Astrocyte (in vitro differentiated cells and primary cell): ENCODE results near the gene ELMO3. TPM values are rescaled to one million over a fixed set of nuclear protein-coding genes. Genes with fewer than 3 reads are reported as not detected.

ENCODE experiments used
- DNase-seq: peaks from one replicate; pipeline ENCODE4 v3.0.0-alpha.2; 2010; ENCODE audit warnings: low read depth
- FAIRE-seq: peaks from 2 replicates; lab custom pipeline; 2011; peaks lifted over from hg19 to GRCh38; lab: Jason Lieb, UNC
- H2AFZ ChIP-seq: 2 replicates; pipeline ENCODE4 v1.6.0; 2012; ENCODE audit warnings: low read depth, low read length, inconsistent platforms
- H3K27ac ChIP-seq: 2 replicates; pipeline ENCODE4 v1.5.1; 2011; ENCODE audit warnings: low read depth, low read length, inconsistent platforms
- H3K27me3 ChIP-seq: 2 replicates; pipeline ENCODE4 v1.6.0; 2011; ENCODE audit warnings: low read length, inconsistent platforms; ENCODE audit not compliant: insufficient read depth
- H3K36me3 ChIP-seq: 2 replicates; pipeline ENCODE4 v1.5.1; 2011; ENCODE audit warnings: low read length, inconsistent platforms; ENCODE audit not compliant: insufficient read depth
- H3K4me1 ChIP-seq: 2 replicates; pipeline ENCODE4 v1.5.1; 2011; ENCODE audit warnings: low read length, inconsistent platforms; ENCODE audit not compliant: insufficient read depth
- H3K4me2 ChIP-seq: 2 replicates; pipeline ENCODE4 v1.6.0; 2012; ENCODE audit warnings: low read length, inconsistent platforms
- H3K4me3 ChIP-seq: 2 replicates; pipeline ENCODE4 v1.5.1; 2011; ENCODE audit warnings: low read depth, mild to moderate bottlenecking, low read length, inconsistent platforms; ENCODE audit not compliant: insufficient read depth
- H3K79me2 ChIP-seq: 2 replicates; pipeline ENCODE4 v1.6.0; 2012; ENCODE audit warnings: mild to moderate bottlenecking, low read length, inconsistent platforms; ENCODE audit not compliant: insufficient read depth
- H3K9ac ChIP-seq: 2 replicates; pipeline ENCODE4 v1.6.0; 2012; ENCODE audit warnings: mild to moderate bottlenecking, low read length, inconsistent platforms
- H3K9me3 ChIP-seq: 2 replicates; pipeline ENCODE4 v1.5.1; 2012; ENCODE audit warnings: low read depth, mild to moderate bottlenecking, low read length, inconsistent platforms; ENCODE audit not compliant: insufficient read depth
- H4K20me1 ChIP-seq: 2 replicates; pipeline ENCODE4 v1.6.0; 2012; ENCODE audit warnings: low read length, inconsistent platforms; ENCODE audit not compliant: insufficient read depth
- H3K27ac Mint-ChIP-seq: one replicate; pipeline ENCODE4 v1.8.0; 2021; ENCODE audit warnings: mild to moderate bottlenecking, mixed read lengths; ENCODE audit not compliant: unreplicated experiment
- H3K27me3 Mint-ChIP-seq: one replicate; pipeline ENCODE4 v1.8.0; 2021; ENCODE audit warnings: low read depth, mixed read lengths; ENCODE audit not compliant: unreplicated experiment
- H3K36me3 Mint-ChIP-seq: one replicate; pipeline ENCODE4 v1.8.0; 2021; ENCODE audit warnings: low read depth, mixed read lengths; ENCODE audit not compliant: unreplicated experiment
- H3K4me1 Mint-ChIP-seq: one replicate; pipeline ENCODE4 v1.8.0; 2021; ENCODE audit warnings: low read depth, mixed read lengths; ENCODE audit not compliant: unreplicated experiment
- H3K4me3 Mint-ChIP-seq: one replicate; pipeline ENCODE4 v1.8.0; 2021; ENCODE audit warnings: mild to moderate bottlenecking, moderate library complexity, mixed read lengths; ENCODE audit not compliant: unreplicated experiment
- H3K9me3 Mint-ChIP-seq: one replicate; pipeline ENCODE4 v1.8.0; 2021; ENCODE audit warnings: mild to moderate bottlenecking, mixed read lengths; ENCODE audit not compliant: unreplicated experiment
- CTCF ChIP-seq: IDR thresholded peaks from 2 replicates; pipeline ENCODE4 v1.5.1; 2011; ENCODE audit warnings: low read depth, mild to moderate bottlenecking, inconsistent platforms, low read length, moderate library complexity; ENCODE audit not compliant: insufficient read depth
- EZH2 ChIP-seq: IDR thresholded peaks from 2 replicates; pipeline ENCODE4 v1.6.1; 2012; ENCODE audit warnings: mild to moderate bottlenecking, low read length, inconsistent platforms; ENCODE audit not compliant: insufficient read depth
- total RNA-seq: library from RNA; stranded (reverse); gene quantifications from 2 replicates; pipeline ENCODE4 v1.2.1, GENCODE V29; 2021

The ELMO3 gene
- total RNA-seq, 1 donor from 2014 or later = 1.4 TPM

DNA sequence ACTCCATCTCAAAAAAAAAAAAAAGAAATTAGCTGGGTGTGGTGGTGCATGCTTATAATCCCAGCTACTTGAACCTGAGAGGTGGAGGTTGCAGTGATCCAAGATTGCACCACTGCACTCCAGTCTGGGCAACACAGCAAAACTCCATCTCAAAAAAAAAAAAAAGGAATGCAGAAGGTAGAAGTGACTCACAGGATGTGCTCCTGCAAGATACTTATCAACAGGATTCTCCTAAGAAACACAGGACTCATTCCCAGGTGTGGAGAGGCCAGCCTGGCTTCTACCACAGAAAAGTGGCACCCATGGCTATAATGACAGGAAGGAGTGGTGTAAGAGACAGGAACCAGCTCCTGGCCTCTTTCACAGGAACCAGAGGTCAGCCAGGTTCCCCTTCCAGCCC lies 13.8 kb downstream of the ELMO3 start:
- Mint-ChIP-seq H3K9me3 (no peaks in the 10 kb centered on the region), H3K4me3 (no peak overlapping the region), H3K27me3 (peaks cover 21% of the 10 kb centered on the region), H3K27ac (no peak overlapping the region), H3K4me1 (peaks cover 2% of the 10 kb centered on the region), H3K36me3 (peaks cover 30% of the 10 kb centered on the region)
- H2AFZ ChIP-seq = no peak overlapping the region
- DNase-seq (no peak), FAIRE-seq (no peak)
- H3K27ac ChIP-seq = no peak overlapping the region
- H3K4me3 ChIP-seq = no peak overlapping the region
- H3K4me2 ChIP-seq = no peak overlapping the region
- no peaks in the 10 kb centered on the region for H3K36me3 ChIP-seq
- no peaks in the 10 kb centered on the region for H3K27me3 ChIP-seq
- H4K20me1 ChIP-seq = no peaks in the 10 kb centered on the region
- no peaks in the 10 kb centered on the region for H3K9me3 ChIP-seq
- H3K9ac ChIP-seq = no peak overlapping the region
- TF ChIP-seq EZH2 (no peak), CTCF (no peak)
- H3K4me1 ChIP-seq = peaks cover 4% of the 10 kb centered on the region
- no peaks in the 10 kb centered on the region for H3K79me2 ChIP-seq

DNA sequence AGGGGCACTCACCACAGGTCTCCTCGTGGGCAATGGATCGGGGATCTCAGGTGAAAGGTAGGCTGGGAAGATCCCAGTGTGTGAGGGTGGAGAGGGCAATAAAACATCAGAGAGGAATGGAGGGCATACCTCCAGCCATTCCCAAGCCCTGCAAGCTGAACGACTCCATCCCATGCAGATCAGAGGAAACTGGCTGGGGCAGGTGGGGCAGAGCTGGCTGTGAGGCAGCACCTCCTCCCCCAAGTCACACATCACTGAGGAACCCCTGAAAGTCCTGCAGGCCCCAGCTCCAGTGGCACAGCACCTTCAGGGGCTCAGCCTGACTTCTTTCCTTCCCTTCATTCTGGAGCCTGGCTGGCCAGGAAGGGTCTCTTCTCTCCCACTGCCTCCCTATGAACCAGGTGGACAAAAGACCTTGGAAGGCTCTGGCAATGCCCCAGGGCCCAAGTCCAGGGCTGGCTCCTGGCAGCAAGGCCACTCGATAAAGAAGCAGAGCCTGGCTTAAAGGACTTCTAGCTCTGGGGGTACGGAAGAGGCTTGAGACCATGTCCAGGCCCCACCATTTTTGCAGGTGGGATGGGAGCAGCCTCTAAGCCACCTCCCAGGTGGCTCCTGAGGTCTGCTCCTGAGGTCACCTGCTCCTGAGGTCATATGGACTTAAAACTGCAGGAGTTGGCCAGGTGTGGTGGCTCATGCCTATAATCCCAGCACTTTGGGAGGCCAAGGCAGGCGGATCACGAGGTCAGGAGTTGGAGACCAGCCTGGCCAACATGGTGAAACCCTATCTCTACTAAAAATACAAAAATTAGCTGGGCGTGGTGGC lies 14.5 kb downstream of the ELMO3 start:
- no peaks in the 10 kb centered on the region for H3K4me1 ChIP-seq
- no peak overlapping the region for H3K9ac ChIP-seq
- H3K27ac ChIP-seq = no peak overlapping the region
- no peak overlapping the region for H3K4me3 ChIP-seq
- H3K4me2 ChIP-seq = no peak overlapping the region
- no peak overlapping the region for H2AFZ ChIP-seq
- H3K27me3 ChIP-seq = no peaks in the 10 kb centered on the region
- Mint-ChIP-seq H3K36me3 (peaks cover 32% of the 10 kb centered on the region), H3K27ac (no peak overlapping the region), H3K9me3 (no peaks in the 10 kb centered on the region), H3K4me1 (peaks cover 2% of the 10 kb centered on the region), H3K27me3 (peaks cover 21% of the 10 kb centered on the region), H3K4me3 (no peak overlapping the region)
- H3K36me3 ChIP-seq = no peaks in the 10 kb centered on the region
- H3K79me2 ChIP-seq = no peaks in the 10 kb centered on the region
- no peaks in the 10 kb centered on the region for H3K9me3 ChIP-seq
- H4K20me1 ChIP-seq = no peaks in the 10 kb centered on the region
- no peak for FAIRE-seq
- DNase-seq = no peak
- TF ChIP-seq CTCF = no peak

DNA sequence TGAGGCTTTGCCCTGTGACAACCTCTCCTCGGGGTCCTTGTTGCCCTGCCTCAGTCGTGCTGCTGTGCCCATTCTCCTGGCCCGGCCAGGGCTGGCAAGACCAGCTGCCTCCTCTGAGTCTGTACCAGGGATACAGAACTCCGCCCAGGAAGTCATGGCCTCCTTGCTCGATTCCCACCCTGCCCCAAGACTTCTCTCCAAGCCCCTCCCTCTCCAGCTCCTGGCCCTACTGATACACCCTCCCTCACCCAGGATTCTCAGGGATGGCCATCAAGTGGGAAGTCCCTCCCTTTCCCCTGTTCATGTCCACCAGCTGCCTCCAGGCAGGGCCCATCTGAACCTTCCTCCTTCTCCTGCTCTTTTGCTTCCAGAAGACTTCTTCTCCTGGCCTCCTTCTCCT lies 16.8 kb downstream of the ELMO3 start:
- H3K9ac ChIP-seq = no peak overlapping the region
- peaks cover 2% of the 10 kb centered on the region for H3K4me1 Mint-ChIP-seq
- TF ChIP-seq CTCF = no peak
- TF ChIP-seq EZH2 = no peak
- H3K4me3 ChIP-seq = no peak overlapping the region
- no peak for DNase-seq
- no peaks in the 10 kb centered on the region for H3K9me3 ChIP-seq
- H3K27ac Mint-ChIP-seq = no peak overlapping the region
- FAIRE-seq = no peak
- no peak overlapping the region for H3K27ac ChIP-seq
- H3K36me3 ChIP-seq = no peaks in the 10 kb centered on the region
- H3K79me2 ChIP-seq = no peaks in the 10 kb centered on the region
- no peak overlapping the region for H2AFZ ChIP-seq
- no peaks in the 10 kb centered on the region for H4K20me1 ChIP-seq
- H3K4me1 ChIP-seq = no peaks in the 10 kb centered on the region
- H3K27me3 Mint-ChIP-seq = peaks cover 21% of the 10 kb centered on the region
- H3K4me3 Mint-ChIP-seq = no peak overlapping the region
- H3K9me3 Mint-ChIP-seq = no peaks in the 10 kb centered on the region
- no peaks in the 10 kb centered on the region for H3K27me3 ChIP-seq
- H3K4me2 ChIP-seq = no peak overlapping the region
- peaks cover 32% of the 10 kb centered on the region for H3K36me3 Mint-ChIP-seq
